GM23248 (cell line): Measurements from ENCODE around the gene LFNG. TPM values are rescaled to one million over a fixed set of nuclear protein-coding genes. Genes with fewer than 3 reads are reported as not detected.

Experiments used
- DNase-seq: peaks from one replicate; pipeline ENCODE4 v3.0.0-alpha.2; 2015
- H2AFZ ChIP-seq: fragments of 200-600 bp; sonication (generic); 2 replicates; pipeline ENCODE4 v1.6.1; 2016; ENCODE audit warnings: antibody characterized with exemption
- H3F3A ChIP-seq: fragments of 200-600 bp; sonication (generic); 2 replicates; pipeline ENCODE4 v1.6.1; 2016; ENCODE audit warnings: mild to moderate bottlenecking, antibody characterized with exemption, mixed run types; ENCODE audit not compliant: insufficient read depth
- H3K27ac ChIP-seq: fragments of 200-600 bp; sonication (generic); 2 replicates; pipeline ENCODE4 v1.5.1; 2016; ENCODE audit warnings: mild to moderate bottlenecking
- H3K27me3 ChIP-seq: fragments of 200-600 bp; sonication (generic); replicated peaks from 2 replicates; pipeline ENCODE4 v1.6.1; 2016; ENCODE audit warnings: mild to moderate bottlenecking; ENCODE audit not compliant: insufficient read depth
- H3K36me3 ChIP-seq: fragments of 200-600 bp; sonication (generic); 2 replicates; pipeline ENCODE4 v1.6.1; 2016; ENCODE audit warnings: low read depth, mild to moderate bottlenecking
- H3K4me1 ChIP-seq: fragments of 200-600 bp; sonication (generic); 2 replicates; pipeline ENCODE4 v1.6.1; 2016; ENCODE audit warnings: mild to moderate bottlenecking; ENCODE audit not compliant: insufficient read depth
- H3K4me2 ChIP-seq: fragments of 200-600 bp; sonication (generic); one replicate; pipeline ENCODE4 v1.6.1; 2016; ENCODE audit warnings: mild to moderate bottlenecking; ENCODE audit not compliant: unreplicated experiment
- H3K4me3 ChIP-seq: fragments of 200-600 bp; sonication (generic); 2 replicates; pipeline ENCODE4 v1.5.1; 2016; ENCODE audit warnings: mild to moderate bottlenecking
- H3K79me2 ChIP-seq: fragments of 200-600 bp; sonication (generic); 2 replicates; pipeline ENCODE4 v1.6.1; 2016; ENCODE audit warnings: mild to moderate bottlenecking; ENCODE audit not compliant: insufficient read depth
- H3K9ac ChIP-seq: fragments of 200-600 bp; sonication (generic); 2 replicates; pipeline ENCODE4 v1.6.1; 2016; ENCODE audit warnings: mild to moderate bottlenecking
- H3K9me2 ChIP-seq: fragments of 200-600 bp; sonication (generic); 2 replicates; pipeline ENCODE4 v1.6.1; 2016; ENCODE audit warnings: mixed run types, mild to moderate bottlenecking, moderate library complexity; ENCODE audit not compliant: insufficient read depth
- H3K9me3 ChIP-seq: fragments of 200-600 bp; sonication (generic); one replicate; pipeline ENCODE4 v1.6.1; 2017; ENCODE audit warnings: low read depth
- H4K20me1 ChIP-seq: fragments of 200-600 bp; sonication (generic); 2 replicates; pipeline ENCODE4 v1.6.0; 2016; ENCODE audit not compliant: insufficient read depth
- EZH2 ChIP-seq: fragments of 200-600 bp; sonication (generic); IDR thresholded peaks from 2 replicates; pipeline ENCODE4 v1.6.1; 2018; ENCODE audit warnings: antibody characterized with exemption, mild to moderate bottlenecking; ENCODE audit not compliant: insufficient read depth, poor library complexity, severe bottlenecking
- EZH2phosphoT487 ChIP-seq: fragments of 200-600 bp; sonication (generic); IDR thresholded peaks from 2 replicates; pipeline ENCODE4 v1.6.1; 2018; ENCODE audit warnings: antibody characterized with exemption, moderate library complexity, mild to moderate bottlenecking, low read depth; ENCODE audit not compliant: insufficient read depth
- WGBS, 2 experiments: methylation state at CpG; one replicate each; pipeline ENCODE4 v1.1.6; 2015 to 2017; ENCODE audit warnings: low lambda C conversion rate in 2 of 2, low coverage in 1 of 2; ENCODE audit errors: missing lambda C conversion rate in 2 of 2; 5-methylcytosine and 5-hydroxymethylcytosine counted together
- in situ Hi-C: fragments of 300-500 bp; cut with MboI; formaldehyde crosslinking; loops from 2 replicates; pipeline ENCODE4 v1.15.0; 2020
- polyA plus RNA-seq: library from polyadenylated mRNA; unstranded; fragments of >200 nt; fragmentation: Nextera tagmentation; extraction: Ambion mirVana; gene quantifications from 2 replicates; pipeline ENCODE4 v1.2.1, GENCODE V29; 2016
- total RNA-seq: library from RNA; depleted of rRNA; stranded (reverse); fragments of >200 nt; shearing (Covaris generic); gene quantifications from 2 replicates; pipeline ENCODE4 v1.2.3, GENCODE V29; 2014

Gene LFNG
- total and polyA plus RNA-seq, 2 experiments from 2014 or later, result 0.18 to 3.6 TPM

DNA sequence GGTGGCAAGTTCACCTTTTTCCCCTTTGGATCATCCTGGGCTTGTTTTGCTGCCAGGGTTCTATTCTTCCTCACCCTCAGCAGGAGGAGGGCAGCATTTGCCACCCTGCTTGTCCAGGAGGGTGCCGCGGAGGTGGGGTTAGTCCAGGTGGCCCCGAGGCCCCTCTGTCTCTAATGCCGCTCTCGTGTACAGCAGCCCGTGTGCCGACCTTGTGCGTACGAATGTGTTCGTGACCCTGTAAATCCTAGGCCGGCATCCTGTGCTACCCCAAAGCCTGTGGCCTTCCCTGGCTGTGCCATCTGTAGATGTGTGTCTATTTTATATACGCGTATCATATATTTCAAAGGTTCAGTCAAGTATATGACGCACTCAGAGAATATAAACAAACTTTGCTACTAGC is 49.8 kb downstream of the LFNG start:
- TF ChIP-seq EZH2phosphoT487, result no peak
- TF ChIP-seq EZH2, result no peak

DNA sequence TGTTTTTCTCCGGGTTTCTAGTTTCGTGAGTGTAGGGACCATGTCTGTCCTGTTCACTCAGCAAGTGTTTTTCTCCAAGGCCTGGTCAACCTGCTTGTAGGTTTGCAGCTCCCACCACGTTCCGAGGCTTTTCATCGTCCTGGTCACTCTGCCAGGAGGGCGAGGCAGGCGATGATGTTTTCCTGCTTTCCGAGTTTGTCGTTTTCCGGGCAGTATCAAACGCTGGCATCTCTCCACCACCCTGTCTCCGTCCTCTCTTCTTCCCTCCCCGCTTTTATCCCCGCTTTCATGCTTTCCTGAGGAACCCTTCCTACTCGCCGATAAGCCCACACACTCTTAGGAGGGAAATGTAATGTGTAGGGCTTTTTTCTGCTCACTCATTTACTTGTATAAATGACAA is 50.4 kb downstream of the LFNG start:
- no peak overlapping the region for H3K4me3 ChIP-seq
- H4K20me1 ChIP-seq, result no peaks in the 10 kb centered on the region
- H3K27ac ChIP-seq, result no peak overlapping the region
- no peak for DNase-seq
- H3K9ac ChIP-seq, result no peak overlapping the region
- no peaks in the 10 kb centered on the region for H3K4me1 ChIP-seq
- no peaks in the 10 kb centered on the region for H3K9me2 ChIP-seq
- 0 out of 2 replicates have a peak, but pooled peaks cover 4% of the 10 kb centered on the region for H3K36me3 ChIP-seq
- H2AFZ ChIP-seq, result no peak overlapping the region
- TF ChIP-seq EZH2 (no peak), EZH2phosphoT487 (no peak)
- no peaks in the 10 kb centered on the region for H3K27me3 ChIP-seq
- H3K79me2 ChIP-seq, result peaks cover 13% of the 10 kb centered on the region
- no peaks in the 10 kb centered on the region for H3K9me3 ChIP-seq
- 90 to 92% methylated on average over 16 of the region's 16 CpGs for WGBS, 2 experiments
- in situ Hi-C loops, result no loop called here
- no peak overlapping the region for H3K4me2 ChIP-seq
- H3F3A ChIP-seq, result no peaks in the 10 kb centered on the region

More for the DNA sequence above, 49.8 kb downstream of the LFNG start:
- Histone ChIP-seq H3K9ac (no peak overlapping the region), H2AFZ (no peak overlapping the region), H3F3A (no peaks in the 10 kb centered on the region), H3K27ac (no peak overlapping the region), H3K4me2 (no peak overlapping the region), H3K9me2 (no peaks in the 10 kb centered on the region), H3K4me3 (no peak overlapping the region), H3K27me3 (no peaks in the 10 kb centered on the region), H3K9me3 (no peaks in the 10 kb centered on the region), H3K36me3 (0 out of 2 replicates have a peak, but pooled peaks cover 4% of the 10 kb centered on the region), H4K20me1 (no peaks in the 10 kb centered on the region), H3K79me2 (peaks cover 17% of the 10 kb centered on the region), H3K4me1 (no peaks in the 10 kb centered on the region)
- WGBS, 2 experiments, result 100% methylated on average over 14 of the region's 14 CpGs
- no peak for DNase-seq
- in situ Hi-C loops, result no loop called here

DNA sequence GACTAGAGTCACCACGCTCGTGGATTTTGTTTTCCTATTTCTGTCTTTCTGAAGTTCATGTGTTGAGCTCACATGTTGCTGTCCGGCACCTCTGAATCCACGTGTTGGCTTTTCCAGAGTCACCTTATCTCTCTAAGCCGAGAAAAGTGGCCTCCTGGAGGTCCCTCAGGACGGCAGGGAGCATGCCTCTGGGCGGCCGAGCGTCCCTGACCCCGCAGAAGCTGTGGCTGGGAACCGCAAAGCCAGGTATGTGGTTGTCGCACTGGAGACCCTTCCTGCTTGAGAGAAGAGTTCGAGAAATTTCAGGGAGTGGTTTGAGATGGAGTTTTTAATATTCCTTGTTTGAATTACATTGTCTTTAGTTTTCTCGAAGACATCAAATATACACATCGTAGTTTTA is 51.8 kb downstream of the LFNG start:
- 0 out of 2 replicates have a peak, but pooled peaks cover 4% of the 10 kb centered on the region for H3K36me3 ChIP-seq
- no peaks in the 10 kb centered on the region for H3F3A ChIP-seq
- peaks cover 13% of the 10 kb centered on the region for H3K79me2 ChIP-seq
- H3K9ac ChIP-seq, result no peak overlapping the region
- H3K4me3 ChIP-seq, result no peak overlapping the region
- no peak for DNase-seq
- no peaks in the 10 kb centered on the region for H3K9me3 ChIP-seq
- 91 to 93% methylated on average over 15 of the region's 15 CpGs for WGBS, 2 experiments
- no peak overlapping the region for H3K27ac ChIP-seq
- no peaks in the 10 kb centered on the region for H3K9me2 ChIP-seq
- no peaks in the 10 kb centered on the region for H4K20me1 ChIP-seq
- no peak for TF ChIP-seq EZH2phosphoT487
- TF ChIP-seq EZH2, result no peak
- in situ Hi-C loops, result no loop called here
- no peaks in the 10 kb centered on the region for H3K4me1 ChIP-seq
- H3K27me3 ChIP-seq, result no peaks in the 10 kb centered on the region
- H3K4me2 ChIP-seq, result no peak overlapping the region
- H2AFZ ChIP-seq, result no peak overlapping the region

DNA sequence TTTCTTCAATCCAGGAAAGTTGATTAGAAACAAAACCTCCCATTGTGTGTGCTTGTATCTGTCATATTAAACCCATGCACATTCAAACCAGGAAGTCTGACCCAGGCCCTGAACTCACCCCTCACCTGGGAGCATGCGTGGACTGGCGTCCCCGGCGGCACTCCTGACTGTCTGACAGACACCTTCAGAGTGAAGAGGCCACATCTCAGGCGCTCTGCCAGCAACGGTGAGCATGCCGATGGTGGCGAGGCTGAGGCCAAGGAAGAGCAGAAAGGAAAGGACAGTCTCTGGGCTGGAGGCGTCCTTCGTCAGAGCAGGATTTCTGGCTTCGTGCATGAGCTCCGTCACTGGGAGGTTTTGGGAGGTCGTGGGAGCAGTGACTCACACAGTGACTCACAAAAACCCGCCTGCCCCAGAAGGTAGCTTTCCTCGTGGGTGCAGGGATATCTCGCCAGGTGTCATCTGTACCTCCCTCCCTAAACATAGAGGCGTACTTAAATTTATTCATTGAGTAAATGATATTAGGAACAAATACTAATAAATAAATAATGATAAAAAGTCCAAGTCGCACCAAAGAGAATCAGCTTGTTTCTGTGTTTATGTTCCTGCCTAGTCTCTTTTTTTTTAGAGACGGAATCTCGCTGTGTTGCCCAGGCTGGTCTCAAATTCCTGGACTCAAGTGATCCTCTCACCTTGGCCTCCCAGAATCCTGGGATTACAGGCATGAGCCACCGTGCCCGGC is 52.7 kb downstream of the LFNG start:
- TF ChIP-seq EZH2 (no peak), EZH2phosphoT487 (no peak)
- Histone ChIP-seq H3F3A (no peaks in the 10 kb centered on the region), H3K36me3 (0 out of 2 replicates have a peak, but pooled peaks cover 4% of the 10 kb centered on the region), H3K4me3 (no peak overlapping the region), H2AFZ (no peak overlapping the region), H3K9ac (no peak overlapping the region), H4K20me1 (no peaks in the 10 kb centered on the region), H3K4me1 (no peaks in the 10 kb centered on the region), H3K79me2 (peaks cover 8% of the 10 kb centered on the region), H3K27ac (no peak overlapping the region), H3K9me3 (no peaks in the 10 kb centered on the region), H3K27me3 (no peaks in the 10 kb centered on the region), H3K9me2 (no peaks in the 10 kb centered on the region), H3K4me2 (no peak overlapping the region)
- 82% methylated on average over 22 of the region's 22 CpGs for WGBS, 2 experiments
- peak; percentile 33 for DNase-seq
- in situ Hi-C loops, result no loop called here
